Skeletal muscle cell (primary cell): ENCODE measurements around the gene DNAH14.

Experiments used
- DNase-seq: peaks from one replicate; pipeline ENCODE4 v3.0.0-alpha.2; 2010; ENCODE audit warnings: low read depth
- H3K4me3 ChIP-seq: 2 replicates; pipeline ENCODE4 v1.5.1; 2011; ENCODE audit warnings: low read depth, mild to moderate bottlenecking, control low read depth, low read length, moderate library complexity

Gene DNAH14

DNA sequence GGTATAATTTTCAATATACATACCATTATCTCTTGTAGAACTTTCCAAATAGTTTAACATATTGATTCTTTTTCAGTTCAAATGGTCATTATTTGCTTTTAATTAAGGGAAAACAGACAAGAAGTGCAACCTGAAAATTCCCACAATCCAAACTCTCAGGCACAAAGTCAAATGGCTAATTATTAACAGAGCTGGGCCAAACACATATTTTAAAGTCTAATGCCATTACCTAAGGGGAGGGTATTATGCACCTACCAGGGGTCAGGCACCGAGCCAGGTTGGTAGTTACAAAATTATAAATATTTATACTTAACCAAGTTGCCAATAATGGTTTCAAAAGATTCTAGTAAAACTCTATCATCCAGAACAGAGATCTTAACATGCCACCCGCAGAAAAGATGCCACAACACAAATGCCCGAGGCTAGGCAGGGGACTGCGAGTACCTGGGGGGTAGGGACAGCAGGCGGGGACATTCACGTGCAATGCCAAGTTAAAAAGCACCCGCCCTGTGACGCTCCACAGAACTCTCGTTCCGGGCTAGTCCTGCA is 483.4 kb downstream of the DNAH14 start:
- H3K4me3 ChIP-seq = no peak overlapping the region
- no peak for DNase-seq

DNA sequence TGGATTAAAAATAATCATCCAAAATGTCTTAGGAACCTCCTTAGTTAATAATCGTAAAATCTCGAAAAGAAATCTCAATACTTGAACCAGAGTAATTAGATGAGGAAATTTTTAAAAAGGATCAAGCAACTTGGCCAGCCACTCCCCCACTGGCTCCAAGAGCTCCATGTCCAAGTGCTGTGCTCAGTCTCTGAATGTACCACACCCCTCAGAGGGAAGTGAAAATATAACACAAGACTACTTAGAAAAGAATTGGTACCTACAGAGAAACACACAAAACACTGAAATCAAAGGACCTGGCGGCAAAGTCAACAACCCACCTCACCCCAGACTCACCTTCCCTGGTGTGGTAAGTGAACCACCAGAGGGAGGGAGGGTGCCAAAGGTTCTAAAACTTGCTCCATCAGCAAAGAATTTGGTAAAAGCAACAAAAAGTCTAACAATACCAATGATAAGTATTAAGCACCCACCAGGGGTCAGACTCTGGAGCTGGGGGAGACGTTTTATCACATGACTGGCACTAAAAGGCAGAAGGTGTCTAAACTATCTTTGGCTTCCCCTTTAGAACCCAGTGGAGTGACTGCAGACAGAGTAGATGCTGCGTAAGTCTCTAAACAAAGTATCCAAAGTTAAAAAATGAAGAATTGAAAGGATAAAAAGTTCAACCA is 484.4 kb downstream of the DNAH14 start:
- H3K4me3 ChIP-seq = no peak overlapping the region
- DNase-seq = no peak

DNA sequence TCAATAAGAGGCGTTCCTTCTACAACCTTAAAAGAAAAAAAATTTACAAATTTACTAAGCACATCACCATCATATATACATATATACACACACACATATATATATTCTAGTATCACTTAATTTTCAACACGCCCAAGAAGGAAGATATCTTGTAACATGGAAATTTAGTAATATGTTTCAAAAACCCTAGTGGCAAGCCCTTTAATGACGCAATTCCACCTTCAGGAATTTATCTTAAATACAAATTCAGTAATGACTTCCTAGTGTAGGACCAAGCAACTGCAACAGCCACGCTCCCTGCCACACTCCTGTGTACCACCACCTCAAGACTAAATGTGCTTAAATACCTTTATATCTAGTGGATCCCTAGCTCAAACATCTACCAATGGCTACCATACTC is 485.8 kb downstream of the DNAH14 start:
- H3K4me3 ChIP-seq = no peak overlapping the region
- no peak for DNase-seq

DNA sequence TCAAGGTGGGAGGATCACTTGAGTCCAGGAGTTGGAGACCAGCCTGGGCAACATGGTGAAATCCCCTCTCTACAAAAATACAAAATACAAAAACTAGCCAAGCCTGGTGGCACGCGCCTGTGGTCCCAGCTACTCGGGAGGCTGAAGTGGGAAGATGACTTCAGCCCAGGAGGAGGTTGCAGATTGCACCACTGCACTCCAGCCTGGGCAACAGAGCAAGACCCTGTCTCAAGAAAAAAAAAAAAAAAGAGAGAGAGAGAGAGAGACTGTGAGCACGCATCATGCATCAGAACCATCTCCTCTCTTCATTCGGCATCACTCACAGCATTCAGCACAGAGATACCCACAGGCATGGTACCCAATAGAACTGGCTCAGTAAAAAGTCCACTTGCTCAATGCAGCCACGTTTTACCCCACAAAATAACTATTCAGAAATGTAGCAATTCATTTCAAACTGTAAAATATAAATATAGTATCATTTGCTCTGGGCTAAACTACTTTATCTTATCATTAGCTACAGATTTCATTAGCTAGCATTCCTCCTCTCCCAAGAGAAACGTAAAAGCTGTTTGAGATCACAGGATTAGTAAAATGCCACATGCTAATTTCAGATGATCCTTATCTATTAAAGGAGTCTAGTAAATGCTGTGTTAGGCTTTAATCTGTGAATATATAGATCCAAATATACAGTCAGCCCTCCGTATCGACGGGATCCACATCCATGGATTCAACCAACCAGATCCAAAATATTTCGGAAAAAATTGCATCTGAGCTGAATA is 486.7 kb downstream of the DNAH14 start:
- no peak overlapping the region for H3K4me3 ChIP-seq
- DNase-seq = no peak

DNA sequence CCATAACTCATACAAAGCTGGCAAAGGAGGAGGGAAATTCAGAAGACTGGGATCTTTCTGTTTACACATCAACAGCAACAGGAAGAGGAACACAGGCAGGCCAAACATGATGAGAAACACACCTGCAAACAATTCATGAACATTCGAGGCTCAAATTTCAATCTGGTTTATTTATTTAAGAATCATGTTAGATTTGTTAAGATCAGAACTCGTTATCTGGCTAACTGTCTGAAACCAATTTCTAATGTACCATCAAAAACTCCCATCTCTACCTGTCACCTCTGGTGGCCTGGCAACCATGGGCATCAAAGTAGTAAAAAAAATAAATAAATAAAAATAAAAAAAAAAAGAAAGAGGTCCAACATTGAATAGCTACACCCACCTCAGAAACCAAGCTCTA is 488.6 kb downstream of the DNAH14 start:
- DNase-seq = no peak
- no peak overlapping the region for H3K4me3 ChIP-seq

DNA sequence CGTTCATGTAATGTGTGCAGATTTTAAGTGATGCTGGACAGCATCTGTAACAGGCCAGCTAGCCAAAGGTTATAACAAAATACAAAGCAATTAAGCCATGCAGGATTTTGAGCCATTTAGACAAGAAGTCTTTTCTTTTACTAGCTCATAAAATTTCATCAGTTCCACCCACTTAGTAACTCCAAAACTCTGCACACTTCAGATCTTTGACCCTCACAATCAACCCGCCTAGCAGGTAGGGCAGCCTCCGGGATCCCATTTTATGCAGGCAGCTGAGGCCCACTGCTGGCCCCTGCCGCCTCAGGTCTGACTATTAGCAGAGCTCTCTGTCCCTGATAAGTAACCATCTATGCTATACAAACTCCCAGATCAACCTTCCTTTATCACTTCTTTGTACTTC is 489.1 kb downstream of the DNAH14 start:
- no peak for DNase-seq
- H3K4me3 ChIP-seq = no peak overlapping the region

DNA sequence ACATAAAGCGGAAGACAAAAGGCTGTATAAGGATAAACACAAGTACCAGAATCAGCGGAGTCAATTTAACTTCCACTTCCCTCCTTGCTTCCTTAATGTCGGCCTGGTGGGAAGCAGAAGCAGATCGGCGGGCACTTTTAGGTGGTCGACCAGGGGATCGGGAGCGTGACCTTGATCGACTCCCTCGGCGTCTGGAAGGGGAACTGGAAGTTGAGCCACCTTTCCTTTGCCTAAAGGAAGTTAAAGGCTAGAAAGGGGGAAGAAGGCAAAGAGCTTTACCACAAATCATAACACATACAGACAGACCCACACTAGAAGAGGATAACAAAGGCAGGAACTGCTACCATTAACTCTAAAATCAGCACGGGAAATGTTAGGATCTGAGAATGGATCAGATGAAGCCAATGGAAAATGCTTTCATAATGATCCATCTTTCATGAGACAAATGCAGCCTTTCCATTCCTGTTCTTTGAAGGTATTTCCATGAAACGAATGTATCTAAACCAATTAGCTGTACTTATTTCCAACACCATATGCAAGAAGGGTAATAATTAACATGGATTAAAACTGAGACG is 492.6 kb downstream of the DNAH14 start:
- no peak overlapping the region for H3K4me3 ChIP-seq
- no peak for DNase-seq

DNA sequence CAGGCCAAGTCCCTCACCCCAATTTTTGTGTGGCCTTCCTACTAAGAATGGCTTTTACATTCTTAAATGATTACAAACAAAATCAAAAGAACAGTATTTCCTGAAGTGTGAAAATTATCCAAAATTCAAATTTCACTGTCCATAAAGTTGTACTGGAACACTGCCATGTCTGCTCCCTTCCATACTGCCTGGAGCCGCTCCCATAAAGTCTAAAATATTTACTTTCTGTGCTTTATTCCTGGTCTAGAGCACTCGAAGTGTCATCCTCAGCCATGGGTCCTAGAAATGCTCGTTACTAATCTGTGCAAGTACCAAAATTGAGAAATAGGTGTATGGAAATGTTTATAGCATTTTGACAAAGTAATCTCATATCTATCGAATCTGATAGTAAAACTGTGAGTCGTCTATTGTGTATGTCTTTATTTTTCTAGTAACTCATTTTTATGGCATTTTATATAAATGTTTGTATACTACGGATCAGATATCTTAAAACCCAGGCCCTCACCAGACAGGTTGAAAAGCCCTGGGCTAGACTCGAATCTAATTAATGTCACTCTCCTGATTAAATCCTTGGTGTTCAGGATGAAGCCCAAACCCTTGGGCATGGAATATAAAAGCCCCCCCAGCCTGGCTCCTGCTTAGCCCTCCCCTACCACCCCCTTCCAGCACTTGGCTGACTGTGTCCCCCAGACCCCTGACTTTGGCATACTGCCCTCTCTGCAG is 493.5 kb downstream of the DNAH14 start:
- DNase-seq = no peak
- no peak overlapping the region for H3K4me3 ChIP-seq

DNA sequence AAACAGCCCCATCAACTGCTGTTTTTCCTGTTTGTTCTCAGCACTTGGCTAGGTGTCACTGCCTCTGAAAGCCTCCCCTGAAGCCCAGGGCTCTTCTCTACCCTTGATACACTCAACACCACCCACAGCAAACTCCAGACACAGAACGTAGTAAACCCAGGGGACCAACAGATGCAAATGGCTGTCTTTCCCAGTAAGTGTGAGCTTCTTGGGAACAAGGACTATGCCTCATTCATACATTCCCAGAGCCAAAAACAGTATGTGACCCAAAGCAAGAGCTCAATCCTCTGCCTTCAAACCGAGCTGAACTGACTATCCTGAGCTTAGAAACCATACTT is 494.0 kb downstream of the DNAH14 start:
- no peak for DNase-seq
- no peak overlapping the region for H3K4me3 ChIP-seq

DNA sequence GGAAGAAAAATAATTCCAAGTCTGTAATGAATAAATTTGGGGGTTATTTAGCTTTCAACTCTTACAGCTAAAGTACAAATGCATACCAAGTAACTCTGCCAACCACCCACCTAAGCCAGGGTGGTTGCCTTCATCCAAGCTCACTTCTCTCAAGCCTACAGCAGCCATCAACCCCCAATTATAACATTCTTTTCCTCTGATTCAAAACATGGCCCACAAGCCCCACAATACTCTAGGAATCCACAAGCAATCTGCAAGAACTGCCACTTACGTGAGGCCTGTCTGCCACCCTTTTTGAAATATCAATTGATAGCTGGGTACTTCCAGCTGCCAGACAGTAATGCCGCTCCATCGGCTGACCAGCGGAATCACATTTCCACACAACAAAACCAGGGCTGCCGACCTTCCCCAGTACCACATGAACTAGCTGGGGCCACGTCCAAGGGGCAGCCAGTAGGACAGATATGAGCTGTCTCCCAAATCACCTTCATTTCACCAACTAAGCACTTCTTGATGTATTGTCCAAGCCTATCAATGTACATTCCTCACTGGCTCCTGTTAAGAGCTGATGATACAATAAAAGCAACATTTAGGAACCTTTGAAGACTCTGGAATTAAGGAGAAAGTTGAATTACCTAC is 495.2 kb downstream of the DNAH14 start:
- no peak overlapping the region for H3K4me3 ChIP-seq
- no peak for DNase-seq

DNA sequence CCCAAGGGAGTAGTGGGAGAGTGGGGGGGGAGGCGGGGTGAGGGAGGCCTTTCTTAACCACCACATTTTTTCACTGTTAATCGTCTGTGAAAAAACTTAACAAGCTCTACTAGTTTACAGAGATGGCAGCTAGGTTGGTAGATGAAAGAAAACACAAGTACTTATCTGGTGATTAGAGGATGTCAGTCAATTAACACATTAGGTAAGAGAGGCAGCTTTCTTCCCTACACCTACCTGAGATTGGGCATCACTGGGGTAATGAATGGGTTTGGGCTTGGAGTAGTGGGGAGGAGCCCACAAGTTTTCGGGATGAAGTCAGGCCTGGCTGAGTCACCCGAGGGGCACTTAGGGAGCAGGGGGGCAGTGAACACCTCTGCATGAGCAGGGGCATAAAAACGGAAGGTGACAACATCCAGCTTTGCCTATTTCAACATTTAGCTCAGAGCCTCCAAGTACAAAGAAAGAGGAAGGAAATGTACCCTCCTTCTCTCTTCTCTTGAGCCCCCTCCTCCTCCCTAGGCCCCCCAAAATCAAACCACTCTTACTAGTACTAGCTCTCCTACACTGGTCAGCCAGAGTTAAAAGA is 495.8 kb downstream of the DNAH14 start:
- H3K4me3 ChIP-seq = peak overlapping the region; percentile 83
- no peak for DNase-seq

DNA sequence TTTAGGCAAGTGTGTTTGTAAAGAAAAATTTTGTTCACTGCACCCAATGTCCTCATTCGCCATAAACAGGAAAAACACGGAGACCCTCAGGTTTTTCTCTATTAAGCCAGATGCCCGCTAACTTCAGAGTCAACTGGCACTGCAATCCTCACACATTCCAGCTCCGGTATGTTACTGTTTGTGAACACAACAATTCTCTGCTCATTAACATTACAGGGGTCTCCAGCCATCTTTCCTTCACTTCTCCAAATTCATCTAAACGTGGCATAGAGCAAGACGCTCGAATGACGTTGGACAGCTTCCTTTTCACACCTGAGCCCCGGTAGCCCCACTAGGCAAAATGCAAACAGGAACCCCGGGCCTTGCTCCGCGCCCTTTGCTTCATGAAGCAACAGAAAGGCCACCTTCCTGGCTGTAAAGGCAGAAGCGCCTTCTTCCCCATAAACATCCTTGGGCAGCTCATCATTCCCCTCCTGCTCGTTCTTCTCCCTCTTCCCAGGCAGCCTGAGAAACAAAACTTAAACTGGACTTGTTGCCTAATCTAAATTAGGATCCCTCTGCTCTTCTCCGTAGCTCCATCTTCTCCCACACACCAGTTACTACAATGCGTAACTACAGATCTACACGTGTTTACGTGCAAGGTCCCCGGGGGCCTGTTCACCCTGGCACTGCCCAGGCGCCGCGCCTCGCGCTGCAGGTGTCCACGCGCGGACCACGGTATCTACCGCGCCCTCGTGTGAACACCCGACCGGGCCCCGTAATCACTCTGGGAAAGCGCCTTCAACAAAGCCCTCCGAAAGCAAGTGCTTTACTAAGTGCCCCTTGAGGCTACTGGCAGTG is 497.1 kb downstream of the DNAH14 start:
- H3K4me3 ChIP-seq = peak overlapping the region; percentile 83
- no peak for DNase-seq

DNA sequence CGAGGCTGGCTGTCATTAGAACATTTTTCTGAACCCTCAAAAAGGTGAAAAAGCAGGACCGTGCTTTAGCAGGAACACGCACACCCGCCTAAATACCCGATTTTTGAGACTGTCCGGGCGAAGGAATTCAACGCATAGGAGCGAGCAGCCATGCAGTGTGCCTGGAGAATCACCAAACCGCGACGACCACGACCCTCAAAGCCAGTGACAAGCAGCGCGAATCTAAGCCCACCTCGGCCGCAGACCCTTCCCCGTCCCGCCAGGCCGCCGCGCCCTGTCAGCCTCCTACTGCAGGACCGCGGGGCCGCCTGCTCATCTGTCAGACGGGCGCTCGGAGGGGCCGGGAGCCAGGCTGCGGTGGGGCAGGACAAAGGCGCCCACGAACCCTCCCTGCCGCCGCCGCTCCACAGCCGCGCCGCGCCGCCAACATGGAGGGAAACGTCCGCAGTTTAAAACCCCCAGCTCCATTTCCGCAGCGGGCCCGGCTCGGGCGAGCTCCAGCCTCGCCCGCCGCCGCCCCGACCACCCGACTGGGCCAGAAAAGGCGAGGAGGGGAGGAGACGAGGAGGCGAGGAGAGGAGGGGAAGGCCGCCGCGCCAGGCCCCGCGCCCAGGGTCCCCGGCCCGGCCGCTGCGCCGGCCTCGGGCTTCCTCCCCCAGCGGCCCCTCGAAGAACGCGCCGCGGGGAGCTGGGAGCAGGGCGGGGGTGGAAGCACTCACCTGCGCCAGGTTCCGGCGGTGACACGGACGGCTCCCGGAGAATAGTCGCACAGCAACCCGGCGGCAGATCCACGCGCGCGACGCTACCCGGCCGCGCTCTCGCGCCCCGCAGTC is 498.0 kb downstream of the DNAH14 start, which contains the start of gene LBR:
TSS of gene LBR (minus strand) at position 804 of the 833 bp plus-strand sequence. CDS start 3,963 bp downstream, outside the sequence.
- H3K4me3 ChIP-seq = peak within 1 kb of the TSS; percentile 83
- DNase-seq = no peak

DNA sequence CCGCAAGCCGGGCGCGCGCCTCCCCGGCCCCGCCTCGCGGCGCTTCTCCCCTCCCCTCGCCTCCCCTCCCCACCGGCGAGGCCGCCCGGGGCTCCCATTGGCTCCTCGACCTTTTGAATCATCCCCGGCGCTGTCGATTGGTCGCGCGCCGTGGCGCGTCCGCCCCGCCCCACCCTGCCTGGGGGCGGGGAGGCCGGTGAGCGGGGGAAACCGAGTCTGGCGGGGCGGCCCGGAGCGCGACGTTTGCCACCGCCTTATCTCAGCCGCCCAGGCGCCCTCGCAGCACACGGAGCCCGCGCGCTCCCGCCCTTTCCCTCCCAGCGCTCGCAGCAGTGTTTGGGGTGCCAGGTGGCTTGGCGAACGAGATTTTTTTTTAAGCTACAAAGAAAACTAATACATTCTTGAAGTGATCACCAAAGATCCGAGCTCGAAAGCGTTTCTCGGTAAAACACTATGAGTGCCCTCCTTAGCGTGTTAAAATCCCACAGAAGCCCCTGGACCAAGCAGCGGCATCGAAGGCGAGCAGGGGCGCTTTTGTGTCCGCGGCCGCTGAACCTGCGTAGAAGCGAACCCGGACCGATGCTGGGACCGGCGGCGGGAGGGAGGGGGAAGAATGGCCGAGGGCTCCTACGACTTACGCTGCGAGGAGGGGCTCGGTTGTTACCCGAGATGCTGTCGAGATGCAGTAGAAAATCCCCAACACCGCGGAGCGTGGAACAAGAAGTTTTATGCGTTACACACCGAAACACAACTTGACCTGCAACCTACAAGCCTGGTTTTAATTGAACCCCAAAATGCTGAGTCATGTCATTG is 498.8 kb downstream of the DNAH14 start:
- DNase-seq = peak; percentile 69
- H3K4me3 ChIP-seq = peak overlapping the region; percentile 83

DNA sequence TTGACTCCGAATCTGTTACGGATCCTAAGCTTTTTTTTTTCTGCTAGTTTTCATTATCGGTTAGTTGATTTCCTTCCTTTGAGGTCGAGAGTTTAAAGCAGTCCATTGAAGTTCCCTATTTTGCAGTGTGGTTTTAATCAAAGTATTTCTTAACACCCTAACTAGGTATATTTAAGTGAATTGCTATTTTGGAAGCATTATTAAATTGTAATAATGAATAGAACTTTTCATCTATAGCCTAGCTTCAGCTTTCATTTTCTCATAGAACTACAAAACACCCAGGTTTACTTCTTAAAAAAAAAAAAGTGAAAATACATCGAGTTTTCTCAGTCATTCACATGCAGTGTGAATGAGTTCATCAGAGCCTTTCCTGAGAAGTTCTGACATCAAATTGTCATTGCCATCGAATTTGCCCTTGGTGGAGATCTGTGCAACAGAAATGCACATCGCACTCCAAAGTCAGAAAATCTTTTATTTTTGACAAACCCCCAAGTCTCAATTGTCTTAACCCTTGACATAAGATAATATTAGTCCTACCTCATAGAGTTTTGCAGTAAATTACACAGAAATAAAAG is 499.5 kb downstream of the DNAH14 start:
- peak overlapping the region; percentile 83 for H3K4me3 ChIP-seq

DNA sequence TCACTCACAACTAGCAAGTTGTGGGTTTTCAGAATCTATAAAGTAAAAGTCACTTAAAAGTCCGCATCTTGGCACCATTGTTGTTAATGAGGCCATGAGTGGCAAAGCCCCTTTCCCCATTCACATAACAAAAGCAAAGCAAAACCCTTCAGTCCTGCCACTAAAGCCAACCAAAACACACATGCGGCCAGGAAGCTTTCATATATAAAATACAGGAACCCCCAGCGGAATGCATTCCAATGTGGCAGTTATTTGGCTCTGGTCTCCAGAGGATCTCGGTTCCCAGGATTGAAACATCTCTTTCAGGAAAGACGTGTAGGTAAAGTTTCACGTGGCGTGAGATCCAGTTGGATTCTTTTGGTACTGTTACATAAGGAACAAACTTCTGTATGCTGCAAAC is 500.8 kb downstream of the DNAH14 start:
- no peak overlapping the region for H3K4me3 ChIP-seq
- no peak for DNase-seq

More for the DNA sequence above, 499.5 kb downstream of the DNAH14 start:
- DNase-seq = no peak
